Large intestine (tissue), 3 donors: ENCODE results near the gene TLE4. TPM values are rescaled to one million over a fixed set of nuclear protein-coding genes. Genes with fewer than 3 reads are reported as not detected.

ENCODE experiments used
- DNase-seq, 2 donors: peaks; one replicate each; pipeline versions ENCODE4 v3.0.0 to v3.0.0-alpha.2; 2013
- H3K27ac ChIP-seq: one replicate; pipeline ENCODE4 v1.5.1; 2013; ENCODE audit warnings: low read length
- H3K27me3 ChIP-seq: 2 replicates; pipeline ENCODE4 v1.6.1; 2013; ENCODE audit warnings: low read length; ENCODE audit not compliant: control insufficient read depth, insufficient read depth
- H3K36me3 ChIP-seq: 2 replicates; pipeline ENCODE4 v1.6.1; 2013; ENCODE audit warnings: low read length; ENCODE audit not compliant: control insufficient read depth, insufficient read depth
- H3K4me1 ChIP-seq: one replicate; pipeline ENCODE4 v1.6.1; 2013; ENCODE audit warnings: low read length; ENCODE audit not compliant: control insufficient read depth, insufficient read depth
- H3K4me3 ChIP-seq: one replicate; pipeline ENCODE4 v1.5.1; 2013; ENCODE audit warnings: low read length
- H3K9me3 ChIP-seq: one replicate; pipeline ENCODE4 v1.6.1; 2013; ENCODE audit warnings: mild to moderate bottlenecking, low read depth, low read length, moderate library complexity; ENCODE audit not compliant: control insufficient read depth
- WGBS: methylation state at CpG from one replicate; pipeline ENCODE4 v1.1.5; 2013; ENCODE audit warnings: low lambda C conversion rate; ENCODE audit not compliant: insufficient coverage; 5-methylcytosine and 5-hydroxymethylcytosine counted together
- polyA plus RNA-seq: library from polyadenylated mRNA; unstranded; fragments of 120-200 nt; gene quantifications from one replicate; pipeline ENCODE4 v1.2.1, GENCODE V29; 2013

Gene TLE4
- polyA plus RNA-seq, 1 donor: 33.3 TPM

DNA sequence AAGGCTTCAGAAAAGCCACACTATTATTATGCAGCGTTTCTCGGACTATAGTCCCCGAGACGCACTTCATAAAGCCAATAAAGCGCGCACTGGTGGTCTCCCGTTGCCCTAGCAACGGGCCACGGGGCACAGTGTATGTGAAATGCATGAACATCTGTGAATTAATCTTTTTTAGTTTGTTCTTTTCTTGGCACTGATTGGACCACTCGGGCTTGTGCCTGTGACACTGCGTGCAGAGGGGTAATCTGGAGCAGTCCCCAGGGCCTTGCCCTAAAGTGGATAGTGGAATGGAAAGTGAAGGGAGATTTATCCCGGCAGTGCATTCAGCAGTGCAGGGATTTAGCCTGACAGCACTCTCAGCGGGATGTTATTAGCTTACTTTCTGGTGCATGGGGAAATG lies 92.1 kb downstream of the TLE4 start:
- H3K4me1 ChIP-seq: no peaks in the 10 kb centered on the region
- WGBS: no CpG with 5 or more reads among the region's 13 CpGs
- no peak for DNase-seq
- H3K9me3 ChIP-seq: no peaks in the 10 kb centered on the region
- no peaks in the 10 kb centered on the region for H3K27me3 ChIP-seq
- H3K4me3 ChIP-seq: no peak overlapping the region
- H3K36me3 ChIP-seq: peaks cover 2% of the 10 kb centered on the region
- no peak overlapping the region for H3K27ac ChIP-seq

DNA sequence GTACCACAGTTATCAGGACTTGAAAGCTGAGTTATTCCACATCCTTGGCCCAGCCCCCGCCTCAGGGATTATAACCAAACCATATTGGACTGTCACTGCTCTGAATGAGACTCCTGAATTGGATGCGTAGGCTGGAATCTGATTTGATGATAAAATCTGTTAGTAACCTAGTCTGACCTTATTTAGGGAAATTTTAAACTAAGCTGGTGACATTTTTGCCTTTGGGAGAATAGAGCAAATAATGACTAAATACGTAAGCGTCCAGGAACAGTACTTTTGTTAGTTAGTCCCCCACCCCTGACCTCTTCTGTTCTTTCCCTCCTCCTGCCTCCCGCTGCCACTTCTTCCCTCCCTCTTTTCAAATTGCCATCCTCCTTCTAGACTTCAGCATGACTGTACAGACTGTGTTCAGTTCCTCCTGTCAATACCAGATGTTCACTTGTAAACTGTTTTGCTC lies 92.6 kb downstream of the TLE4 start:
- WGBS: 90% methylated on average over 3 of the region's 5 CpGs
- H3K27ac ChIP-seq: no peak overlapping the region
- no peak overlapping the region for H3K4me3 ChIP-seq

DNA sequence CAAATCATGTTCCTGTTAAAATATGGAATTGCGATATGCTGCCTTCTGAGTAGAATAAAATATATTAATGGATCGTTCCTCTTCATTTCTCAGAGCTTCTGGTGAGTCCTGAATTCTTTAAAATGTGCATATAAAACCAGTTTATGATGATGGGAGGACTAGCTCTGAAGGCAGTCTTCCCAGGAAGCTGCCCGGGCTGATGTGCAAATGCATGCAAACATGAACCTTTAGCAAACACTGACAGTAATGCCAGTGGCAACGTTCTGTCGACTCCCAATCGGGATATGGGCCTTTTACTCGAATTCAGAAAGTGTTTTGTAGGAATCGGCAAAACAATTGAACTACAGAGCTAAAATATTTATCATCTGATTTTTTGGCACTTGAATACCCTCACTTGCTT lies 93.6 kb downstream of the TLE4 start:
- 0% methylated on average over 1 of the region's 8 CpGs for WGBS
- Histone ChIP-seq H3K27ac (no peak overlapping the region), H3K4me3 (no peak overlapping the region), H3K27me3 (no peaks in the 10 kb centered on the region), H3K9me3 (no peaks in the 10 kb centered on the region), H3K4me1 (peaks cover 2% of the 10 kb centered on the region), H3K36me3 (peaks cover 3% of the 10 kb centered on the region)
- DNase-seq: no peak

More for the DNA sequence above, 92.6 kb downstream of the TLE4 start:
- no peaks in the 10 kb centered on the region for H3K9me3 ChIP-seq
- DNase-seq: no peak
- no peaks in the 10 kb centered on the region for H3K4me1 ChIP-seq
- no peaks in the 10 kb centered on the region for H3K27me3 ChIP-seq
- peaks cover 2% of the 10 kb centered on the region for H3K36me3 ChIP-seq

DNA sequence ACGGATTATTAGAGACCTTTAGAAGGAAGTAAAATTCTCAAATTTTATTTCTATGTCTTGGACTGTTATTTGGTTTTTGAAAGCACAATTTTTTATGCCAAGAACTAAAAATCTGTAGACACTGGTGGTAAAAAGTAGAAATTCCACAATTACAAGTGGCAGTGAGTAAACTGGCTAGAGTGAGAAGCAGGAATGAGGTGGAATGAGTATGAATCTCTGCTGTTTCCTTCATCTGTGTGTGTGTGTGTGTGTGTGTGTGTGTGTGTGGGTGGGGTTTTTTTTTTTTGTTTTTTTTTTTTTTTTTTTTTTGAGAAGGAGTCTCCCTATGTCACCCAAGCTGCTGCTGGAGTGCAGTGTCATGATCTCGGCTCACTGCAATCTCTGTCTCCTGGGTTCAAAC lies 94.2 kb downstream of the TLE4 start:
- H3K4me1 ChIP-seq: peaks cover 7% of the 10 kb centered on the region
- H3K27ac ChIP-seq: no peak overlapping the region
- H3K9me3 ChIP-seq: no peaks in the 10 kb centered on the region
- H3K4me3 ChIP-seq: no peak overlapping the region
- no peak for DNase-seq
- no peaks in the 10 kb centered on the region for H3K27me3 ChIP-seq
- peaks cover 4% of the 10 kb centered on the region for H3K36me3 ChIP-seq
- whole genome bisulfite sequencing: no CpG with 5 or more reads among the region's 2 CpGs

DNA sequence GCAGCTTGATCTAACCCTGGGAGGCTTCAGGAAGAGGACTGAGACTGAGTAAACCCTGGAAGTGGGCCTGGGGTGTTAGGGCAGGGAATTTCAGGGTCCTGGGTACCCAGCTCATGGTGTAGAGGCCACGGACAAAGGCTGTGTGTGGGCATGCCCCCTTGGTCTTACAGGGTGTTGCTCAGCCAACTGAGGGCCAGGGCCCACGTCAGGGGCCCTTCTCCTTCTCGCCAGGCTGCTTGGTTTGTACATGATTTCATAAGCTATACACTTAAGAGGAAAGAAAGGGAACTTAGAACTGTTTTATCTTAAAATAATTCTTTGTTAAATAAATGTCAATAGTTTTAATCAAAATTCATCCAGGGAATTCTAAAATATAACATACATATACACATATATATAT lies 95.4 kb downstream of the TLE4 start:
- Histone ChIP-seq H3K36me3 (peaks cover 4% of the 10 kb centered on the region), H3K4me3 (no peak overlapping the region), H3K27ac (no peak overlapping the region), H3K4me1 (peaks cover 13% of the 10 kb centered on the region), H3K9me3 (no peaks in the 10 kb centered on the region), H3K27me3 (no peaks in the 10 kb centered on the region)
- DNase-seq: no peak
- WGBS: no CpG with 5 or more reads among the region's 3 CpGs

DNA sequence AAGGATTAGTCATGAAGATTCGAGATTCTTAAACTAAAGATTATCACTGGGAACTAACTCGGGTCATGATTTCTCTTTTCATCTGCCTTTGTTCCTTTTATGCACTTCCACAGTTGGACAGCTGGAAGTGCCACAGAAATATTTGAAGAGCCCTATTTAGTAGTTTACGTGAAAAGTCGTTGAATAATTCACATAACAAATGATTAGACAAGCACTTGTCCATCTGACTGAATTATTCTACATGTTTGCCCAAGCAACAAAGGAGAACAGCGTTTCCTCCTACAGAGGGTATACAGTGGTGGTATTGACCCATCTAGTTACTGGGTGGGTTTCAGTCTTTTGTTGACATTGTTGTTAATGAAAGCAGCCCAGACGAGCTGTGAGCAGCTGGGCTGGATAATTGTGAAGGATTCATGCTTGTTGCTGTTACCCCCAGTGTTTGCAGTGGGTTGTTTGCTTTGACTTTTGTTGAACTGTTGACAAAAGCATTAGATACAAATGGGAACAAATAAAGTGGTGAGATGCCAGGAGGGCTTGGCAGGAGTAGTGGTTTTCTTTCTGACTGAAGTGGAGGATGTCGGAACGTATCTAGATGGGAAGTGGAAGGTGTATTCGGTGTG lies 96.2 kb downstream of the TLE4 start:
- Histone ChIP-seq H3K4me3 (no peak overlapping the region), H3K4me1 (peaks cover 15% of the 10 kb centered on the region), H3K9me3 (no peaks in the 10 kb centered on the region), H3K27me3 (no peaks in the 10 kb centered on the region), H3K27ac (no peak overlapping the region), H3K36me3 (peaks cover 4% of the 10 kb centered on the region)
- WGBS: 44% methylated on average over 2 of the region's 9 CpGs
- DNase-seq: no peak

DNA sequence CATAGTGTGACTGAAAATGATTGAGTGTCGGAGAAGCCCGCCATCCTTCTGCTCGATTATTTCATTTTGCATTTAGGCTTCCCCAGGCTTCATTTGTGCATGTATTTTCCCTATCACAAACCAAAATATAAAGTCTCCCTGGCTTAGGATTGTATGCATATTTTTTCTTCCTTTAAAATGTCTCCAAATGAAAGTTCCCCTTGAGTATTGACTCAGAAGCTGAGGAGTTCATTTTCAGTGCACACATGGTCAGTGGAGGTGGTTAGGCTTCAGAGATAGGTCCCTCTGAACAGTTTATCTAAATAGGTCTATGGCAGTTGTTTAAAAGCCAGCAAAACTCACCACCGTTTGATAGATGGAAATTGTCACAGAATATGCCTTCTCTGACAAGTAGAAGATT lies 97.2 kb downstream of the TLE4 start:
- WGBS: 100% methylated on average over 1 of the region's 4 CpGs
- no peak for DNase-seq
- peaks cover 15% of the 10 kb centered on the region for H3K4me1 ChIP-seq

DNA sequence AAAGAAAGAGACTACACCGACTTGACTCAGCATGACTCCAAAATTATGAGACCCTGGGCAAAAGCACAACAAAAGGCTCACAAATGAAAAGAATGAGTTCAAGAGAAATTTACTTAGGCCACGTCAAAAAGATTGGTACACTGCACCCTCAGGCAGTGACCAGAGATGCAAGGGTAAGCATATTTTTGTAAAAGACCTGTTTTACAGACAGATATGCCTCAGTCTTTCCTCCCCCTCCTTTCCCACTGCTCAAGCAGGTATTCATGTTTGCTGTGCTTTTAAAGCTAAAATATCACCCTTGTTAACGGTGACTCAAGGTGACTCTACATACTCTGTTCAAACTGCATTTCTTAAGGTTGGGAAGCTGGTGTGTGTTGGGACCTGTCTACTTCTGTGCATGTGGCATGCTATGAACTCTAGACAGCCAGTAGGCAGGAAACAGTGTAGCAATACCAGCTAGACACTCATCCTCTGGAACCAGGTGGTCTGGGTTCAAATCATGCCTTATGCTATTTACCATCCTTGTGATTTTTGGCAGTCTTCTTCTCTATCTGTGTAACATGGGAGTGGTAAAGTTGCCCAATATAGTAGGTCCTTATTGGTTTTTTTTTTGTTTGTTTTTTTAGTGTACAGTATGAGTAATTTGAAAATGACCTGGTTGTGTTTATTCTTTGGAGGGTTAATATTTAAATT lies 98.7 kb downstream of the TLE4 start:
- Histone ChIP-seq H3K27me3 (no peaks in the 10 kb centered on the region), H3K4me1 (peaks cover 15% of the 10 kb centered on the region), H3K36me3 (peaks cover 4% of the 10 kb centered on the region), H3K9me3 (no peaks in the 10 kb centered on the region), H3K4me3 (no peak overlapping the region), H3K27ac (peak overlapping the region; percentile 62)
- DNase-seq: no peak
- WGBS: 83% methylated on average over 1 of the region's 3 CpGs

More for the DNA sequence above, 97.2 kb downstream of the TLE4 start:
- Histone ChIP-seq H3K27ac (no peak overlapping the region), H3K9me3 (no peaks in the 10 kb centered on the region), H3K4me3 (no peak overlapping the region), H3K27me3 (no peaks in the 10 kb centered on the region), H3K36me3 (peaks cover 4% of the 10 kb centered on the region)

DNA sequence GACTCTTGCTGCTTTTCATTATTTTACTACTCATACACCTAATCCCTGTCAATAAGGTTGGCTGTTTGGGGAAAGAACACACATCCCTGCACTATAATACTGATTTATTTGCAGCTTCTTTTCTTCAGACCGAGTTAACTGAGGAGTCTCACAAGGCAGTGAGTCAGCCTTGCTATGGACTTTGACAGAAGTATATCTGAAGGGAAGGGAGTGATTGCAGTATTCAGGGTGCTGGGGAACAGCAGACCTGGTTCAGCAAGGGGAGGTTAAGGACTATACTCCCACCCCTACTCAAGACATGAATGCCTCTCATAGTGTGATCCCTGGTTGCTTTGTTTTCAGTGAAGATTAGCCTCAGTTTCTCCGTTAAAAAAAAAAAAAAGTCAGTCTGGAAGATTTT lies 99.8 kb downstream of the TLE4 start:
- H3K4me1 ChIP-seq: peaks cover 15% of the 10 kb centered on the region
- H3K27me3 ChIP-seq: no peaks in the 10 kb centered on the region
- WGBS: no CpG with 5 or more reads among the region's 2 CpGs
- H3K4me3 ChIP-seq: no peak overlapping the region
- H3K27ac ChIP-seq: peak overlapping the region; percentile 62
- no peaks in the 10 kb centered on the region for H3K9me3 ChIP-seq
- peak; percentile 81 to 90 for DNase-seq
- peaks cover 4% of the 10 kb centered on the region for H3K36me3 ChIP-seq

DNA sequence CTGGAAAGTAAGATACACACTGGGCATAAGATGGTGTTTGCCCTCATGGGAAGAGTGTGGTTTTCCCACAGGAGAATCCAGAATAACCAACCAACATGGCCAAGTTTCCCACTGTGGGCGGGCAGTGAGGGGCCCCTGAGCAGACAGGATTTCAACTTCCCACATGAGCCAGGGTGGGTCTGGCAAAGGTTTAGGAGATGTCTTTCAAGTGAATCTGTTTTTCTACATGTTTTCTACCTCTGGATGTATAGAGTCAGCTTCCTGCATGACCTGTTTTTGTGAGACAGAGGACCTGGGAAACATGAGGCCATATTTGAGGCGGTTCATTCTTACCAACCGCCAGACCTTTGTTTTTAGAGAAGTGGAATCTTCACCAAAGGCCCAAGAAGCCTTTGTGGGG lies 100.5 kb downstream of the TLE4 start:
- H3K36me3 ChIP-seq: peaks cover 3% of the 10 kb centered on the region
- H3K9me3 ChIP-seq: no peaks in the 10 kb centered on the region
- peak overlapping the region; percentile 40 for H3K27ac ChIP-seq
- no peak for DNase-seq
- H3K27me3 ChIP-seq: no peaks in the 10 kb centered on the region
- no peak overlapping the region for H3K4me3 ChIP-seq
- H3K4me1 ChIP-seq: peaks cover 15% of the 10 kb centered on the region
- WGBS: no CpG with 5 or more reads among the region's 3 CpGs

DNA sequence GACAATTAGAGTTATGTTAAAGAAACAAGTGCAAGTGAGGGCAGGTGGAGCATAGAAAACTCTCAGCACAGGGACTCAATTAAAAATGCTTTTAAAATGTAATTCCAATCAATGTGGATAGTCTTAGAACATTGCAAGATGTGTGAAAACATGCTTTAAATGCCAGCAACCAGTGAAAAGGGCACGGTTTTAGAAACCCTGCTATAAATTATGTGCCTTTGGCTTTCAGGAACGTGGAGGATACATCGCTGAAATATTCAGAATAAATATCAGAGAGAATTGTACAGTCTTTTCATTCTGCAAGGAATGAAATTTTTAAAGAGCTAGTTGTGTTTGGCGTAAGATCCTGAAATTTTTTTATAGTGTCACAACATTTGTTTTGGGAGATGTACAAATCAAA lies 101.1 kb downstream of the TLE4 start:
- 83% methylated on average over 1 of the region's 4 CpGs for WGBS
- peaks cover 15% of the 10 kb centered on the region for H3K4me1 ChIP-seq
- no peaks in the 10 kb centered on the region for H3K9me3 ChIP-seq
- H3K4me3 ChIP-seq: no peak overlapping the region
- no peaks in the 10 kb centered on the region for H3K27me3 ChIP-seq
- H3K36me3 ChIP-seq: peaks cover 3% of the 10 kb centered on the region
- DNase-seq: no peak
- no peak overlapping the region for H3K27ac ChIP-seq
